HuH-7.5 (cell line): ENCODE measurements around the gene MAP7D2.

ENCODE experiments used
- DNase-seq: peaks from one replicate; pipeline ENCODE4 v3.0.0; 2011; ENCODE audit warnings: low spot score

The MAP7D2 gene

DNA sequence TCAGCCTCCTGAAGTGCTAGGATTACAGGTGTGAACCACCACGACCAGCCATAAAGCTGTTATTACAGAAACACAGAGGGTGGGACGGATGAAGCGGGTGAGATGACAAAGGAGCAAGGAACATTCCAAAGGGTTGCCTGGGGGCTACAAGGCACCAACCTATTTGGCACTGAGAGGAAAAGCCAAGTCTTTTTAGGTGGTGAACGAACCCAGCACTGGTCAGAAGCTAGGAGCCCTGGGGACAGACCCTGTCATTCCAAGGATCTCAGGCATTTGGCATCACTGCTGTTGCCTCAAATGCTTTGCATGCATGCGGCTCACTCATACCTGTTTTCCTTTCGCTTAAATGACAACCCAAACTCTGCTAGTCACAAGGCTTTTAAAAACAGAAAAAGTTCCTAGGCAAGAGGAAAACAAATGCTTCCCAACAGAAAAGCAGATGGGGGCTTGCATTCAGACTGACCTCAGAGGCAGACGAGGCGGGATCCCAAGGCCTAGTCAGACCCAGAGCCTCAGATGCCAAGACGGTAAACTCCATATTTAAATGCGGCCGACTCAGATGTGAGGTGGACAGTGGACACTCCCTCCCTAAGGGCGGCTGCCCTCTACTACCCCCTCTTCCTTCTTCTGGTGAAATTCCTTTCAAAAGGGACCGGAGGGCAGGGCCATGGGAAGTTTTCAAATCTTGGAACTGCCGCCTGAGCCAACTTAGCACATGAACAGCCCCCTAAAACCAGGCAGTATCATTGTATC is 4.5 kb downstream of the MAP7D2 start:
- no peak for DNase-seq

DNA sequence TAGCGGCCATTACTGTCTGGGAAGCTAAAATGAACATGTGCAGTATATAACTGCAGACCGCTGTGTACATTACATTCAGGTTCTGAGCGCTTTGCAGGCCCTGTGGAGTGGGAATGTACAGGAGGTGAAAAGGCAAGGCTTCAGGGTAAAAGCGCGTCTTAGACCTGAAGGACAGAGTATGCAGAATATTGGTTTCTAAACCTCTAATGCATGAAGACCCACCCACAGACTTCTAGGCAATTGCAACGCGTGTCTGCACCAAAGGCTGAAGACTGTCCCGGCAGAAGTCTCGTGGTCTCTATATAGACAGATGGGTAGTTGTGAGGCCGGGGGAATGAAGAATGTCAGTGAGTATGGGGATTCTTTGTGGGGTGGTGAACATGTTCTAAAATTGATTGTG is 5.4 kb downstream of the MAP7D2 start:
- DNase-seq: no peak

DNA sequence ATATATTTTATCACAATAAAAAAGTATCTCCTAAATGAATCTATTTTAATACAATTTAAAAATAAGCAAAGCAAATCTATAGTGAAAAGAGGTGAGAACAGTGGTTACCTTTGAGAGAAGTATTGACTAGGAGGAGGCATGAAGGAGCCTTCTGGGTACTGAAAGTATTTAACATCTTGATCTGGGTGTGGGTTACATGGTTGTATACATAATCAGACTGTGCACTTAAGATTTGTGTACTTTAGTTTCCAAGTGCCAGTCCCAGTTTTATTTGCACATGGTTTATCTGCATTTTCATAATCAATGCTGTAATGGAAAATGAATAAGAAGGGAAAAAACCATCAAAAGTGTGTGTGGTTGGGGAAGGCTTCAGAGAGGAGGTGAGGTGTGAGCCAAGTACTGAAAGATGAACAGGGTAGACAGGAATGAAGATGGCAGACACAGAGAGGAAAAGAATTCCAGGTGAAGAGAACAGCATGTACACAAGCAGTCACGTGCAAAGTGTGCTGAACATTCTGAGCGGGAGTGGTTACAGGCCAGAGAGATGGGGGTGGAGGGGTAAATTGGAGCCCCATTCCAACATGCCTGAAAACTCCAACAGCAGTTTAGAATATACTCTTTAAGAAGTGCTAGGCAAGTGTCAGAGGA is 14.6 kb downstream of the MAP7D2 start:
- no peak for DNase-seq

DNA sequence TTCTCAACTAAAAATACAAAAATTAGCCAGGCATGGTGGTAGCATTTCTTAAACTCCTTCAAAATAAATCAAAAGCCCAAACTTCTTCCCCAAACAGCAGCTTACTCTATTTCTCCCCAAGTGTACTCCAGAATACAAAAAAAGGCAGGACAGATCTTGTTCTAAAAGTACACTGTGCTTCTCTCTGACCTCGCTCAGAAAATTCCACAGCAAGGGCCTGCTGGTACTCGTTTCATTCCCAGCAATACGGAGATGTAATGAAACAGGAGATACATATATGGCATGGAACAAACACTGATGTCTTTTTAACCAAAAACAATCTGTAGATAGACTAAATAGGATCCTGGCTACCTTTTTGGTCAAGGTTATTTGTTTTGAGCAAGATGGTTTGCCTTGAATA is 25.2 kb downstream of the MAP7D2 start:
- DNase-seq: no peak

DNA sequence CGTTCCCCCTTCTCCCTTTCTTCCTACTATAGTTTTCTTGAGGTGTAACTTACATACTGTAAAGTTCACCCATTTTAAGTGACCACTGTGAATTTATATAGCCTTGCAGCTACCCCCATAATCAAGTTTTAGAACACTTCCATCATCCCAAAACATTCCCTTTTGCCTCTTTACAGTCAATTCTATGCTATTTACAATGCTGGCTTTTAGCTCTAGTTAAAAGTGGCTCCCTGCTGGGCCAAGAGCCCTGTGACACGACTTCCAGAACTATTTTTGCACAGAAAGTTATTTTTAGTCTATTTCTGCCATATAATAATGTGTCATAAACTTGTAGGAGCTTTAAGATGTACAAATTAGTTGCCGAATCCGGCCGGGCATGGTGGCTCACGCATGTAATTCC is 26.9 kb downstream of the MAP7D2 start:
- DNase-seq: no peak

DNA sequence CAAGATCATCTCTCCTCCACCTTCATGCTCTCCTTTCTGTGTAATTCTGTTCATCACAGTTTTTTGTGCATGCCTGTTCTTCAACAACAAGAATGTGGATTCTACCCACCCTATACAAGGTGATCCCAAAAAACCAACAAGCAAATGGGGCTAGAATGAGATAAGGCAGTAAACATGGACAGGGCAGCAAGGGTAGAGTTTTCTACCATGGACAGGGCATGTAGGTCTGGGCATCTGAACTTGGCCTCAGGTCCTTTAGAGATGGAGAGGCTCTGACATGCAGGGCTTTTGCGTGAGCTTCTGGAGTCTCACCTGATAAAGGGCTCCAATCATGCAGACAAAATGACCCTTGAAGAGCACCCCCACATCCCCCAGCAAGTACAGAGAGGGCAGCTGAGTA is 36.4 kb downstream of the MAP7D2 start:
- no peak for DNase-seq

DNA sequence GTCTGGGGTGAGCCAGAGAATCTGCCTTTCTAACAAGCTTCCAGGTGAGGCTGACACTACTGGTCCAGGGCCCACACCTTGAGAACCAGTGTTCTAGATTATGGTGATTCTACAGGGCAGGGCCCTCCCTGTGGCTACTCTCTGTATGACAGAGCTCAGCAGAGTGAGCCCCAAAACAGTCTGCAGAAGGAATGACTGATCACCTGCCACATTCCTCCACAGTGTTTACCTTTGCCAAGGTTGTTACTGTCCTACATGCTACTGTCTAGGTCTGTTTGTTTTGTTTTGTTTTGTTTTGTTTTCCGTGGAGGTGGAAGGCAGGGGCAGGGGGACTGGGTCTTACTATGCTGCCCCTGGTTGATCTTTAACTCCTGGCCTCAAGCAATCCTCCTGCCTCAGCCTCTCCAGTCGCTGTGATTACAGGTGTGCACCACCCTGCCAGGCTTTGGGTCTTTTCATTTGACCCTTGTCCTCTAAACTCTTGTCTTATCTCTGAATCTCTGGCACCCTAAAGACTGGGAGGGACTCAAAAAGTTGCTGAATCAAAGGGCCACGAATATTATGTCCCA is 45.1 kb downstream of the MAP7D2 start:
- no peak for DNase-seq

DNA sequence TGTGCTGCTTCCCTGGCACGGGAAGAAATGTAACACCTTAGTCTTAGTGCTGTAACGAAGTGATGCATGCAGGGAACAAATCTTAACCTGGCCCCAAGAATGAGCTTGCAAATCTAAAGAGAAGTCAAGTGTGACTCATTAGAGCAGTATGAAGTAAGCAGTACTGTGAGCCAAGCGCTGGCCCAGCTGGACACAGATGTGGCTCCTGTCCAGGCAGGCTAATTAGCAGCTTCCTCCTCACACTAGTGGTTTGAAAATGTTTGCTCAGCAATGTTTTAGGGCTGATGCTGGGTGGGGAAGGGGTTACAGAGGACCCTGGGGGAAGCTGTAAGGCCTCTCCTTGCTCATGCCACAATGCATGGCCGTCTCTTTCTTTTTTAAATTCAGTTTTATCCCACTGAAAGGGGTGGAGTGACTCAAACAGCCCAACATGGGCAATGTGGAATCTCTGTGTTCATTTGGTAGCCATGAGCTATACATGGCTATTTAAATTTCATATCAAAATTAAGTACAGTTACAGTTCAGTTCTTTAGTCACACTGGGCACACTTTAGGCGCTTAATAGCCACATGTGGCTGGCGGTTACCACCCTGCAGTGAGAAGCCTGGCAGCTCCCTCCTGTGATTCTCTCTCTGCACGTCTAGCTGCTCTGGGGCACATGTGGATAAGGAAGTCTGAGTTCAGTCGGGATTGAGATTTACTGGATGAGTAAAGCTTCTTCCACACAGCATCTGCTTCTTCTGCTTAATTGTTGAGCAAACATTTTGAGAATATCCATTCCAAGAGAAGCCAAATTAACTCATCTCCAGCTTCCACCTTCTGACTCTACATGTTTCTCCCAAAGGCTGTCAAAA is 48.8 kb downstream of the MAP7D2 start:
- DNase-seq: no peak

DNA sequence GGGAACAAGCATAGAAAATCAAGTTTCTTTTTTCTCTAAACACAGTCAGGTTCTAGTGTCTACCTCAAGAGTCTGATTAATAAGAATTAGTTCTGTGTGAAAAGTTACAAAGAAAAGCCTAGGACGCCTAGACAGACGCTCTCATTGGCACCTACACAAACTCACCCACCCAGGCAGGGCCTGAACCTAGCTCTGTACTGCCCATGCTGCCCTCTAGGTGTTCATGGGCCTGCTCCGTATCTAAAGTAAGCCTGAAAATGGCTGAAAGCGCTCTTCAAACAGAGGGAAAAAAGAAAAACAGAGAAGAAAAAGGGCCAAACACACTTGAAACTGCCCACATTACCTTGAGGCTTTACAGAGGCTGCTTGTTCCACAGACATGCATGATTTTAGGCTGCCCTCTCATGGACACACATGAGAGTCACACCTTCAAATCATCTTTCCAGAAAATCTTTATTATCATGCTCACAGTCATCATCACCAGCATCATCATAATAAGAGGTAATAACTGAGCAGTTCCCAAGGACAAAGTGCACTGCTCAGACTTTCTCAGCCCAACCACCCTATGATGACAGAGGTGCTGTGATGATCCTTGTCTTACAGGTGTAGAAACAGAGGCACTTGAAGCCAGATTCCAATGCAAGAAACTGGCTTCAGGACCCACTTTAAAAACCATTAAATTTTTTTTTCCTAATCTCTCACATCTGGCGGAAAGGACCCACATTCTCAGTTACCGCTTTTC is 49.6 kb downstream of the MAP7D2 start:
- DNase-seq: peak; percentile 33

DNA sequence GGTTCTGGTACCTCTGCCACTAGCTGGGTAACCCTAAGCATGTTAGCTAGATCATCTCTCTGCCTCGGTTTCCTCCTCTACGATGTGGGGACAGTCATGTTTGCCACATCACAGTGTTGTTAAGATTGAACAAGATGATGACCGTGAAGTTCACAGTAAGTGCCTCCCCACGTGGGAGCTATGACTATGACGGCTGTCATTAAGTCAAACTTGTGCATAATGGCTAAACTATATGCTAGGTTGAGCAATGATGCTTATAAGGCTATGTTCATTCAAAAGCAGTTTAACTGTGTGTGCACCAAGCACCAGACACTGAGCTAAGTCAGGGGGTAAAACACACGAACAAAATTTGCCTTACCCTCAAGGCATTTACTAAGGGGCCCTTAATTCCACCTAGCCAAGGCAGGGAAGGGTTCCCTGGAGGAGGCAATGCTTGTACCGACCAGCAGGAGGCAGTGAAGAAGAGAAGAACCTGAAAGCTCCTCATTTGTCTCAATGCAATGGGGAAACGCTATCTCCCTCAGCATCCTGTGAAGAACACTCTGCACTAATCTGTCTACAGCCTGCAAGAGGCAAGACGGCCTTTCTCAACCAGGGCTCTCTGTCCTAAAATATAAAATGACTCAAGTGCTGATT is 52.9 kb downstream of the MAP7D2 start:
- DNase-seq: no peak

DNA sequence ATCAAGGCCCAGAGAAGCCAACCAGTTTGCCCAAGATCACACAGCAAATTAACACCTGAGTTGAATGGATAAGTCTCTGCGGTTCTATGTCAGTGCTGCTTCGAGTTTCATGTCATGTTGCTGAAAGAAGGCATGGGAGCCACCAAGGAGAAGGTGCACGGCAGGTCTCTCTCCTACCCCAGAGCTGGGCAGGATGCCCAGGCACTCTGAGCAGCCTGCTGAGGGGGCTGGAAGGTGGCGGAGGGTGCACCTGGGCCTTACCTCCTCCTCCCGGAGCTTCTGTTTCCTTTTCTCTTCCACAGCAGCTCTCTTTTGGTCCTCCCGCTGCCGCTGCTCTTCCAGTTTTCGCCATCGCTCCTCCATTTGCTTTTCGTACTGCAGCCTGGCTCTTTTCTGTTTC is 53.6 kb downstream of the MAP7D2 start:
- no peak for DNase-seq

DNA sequence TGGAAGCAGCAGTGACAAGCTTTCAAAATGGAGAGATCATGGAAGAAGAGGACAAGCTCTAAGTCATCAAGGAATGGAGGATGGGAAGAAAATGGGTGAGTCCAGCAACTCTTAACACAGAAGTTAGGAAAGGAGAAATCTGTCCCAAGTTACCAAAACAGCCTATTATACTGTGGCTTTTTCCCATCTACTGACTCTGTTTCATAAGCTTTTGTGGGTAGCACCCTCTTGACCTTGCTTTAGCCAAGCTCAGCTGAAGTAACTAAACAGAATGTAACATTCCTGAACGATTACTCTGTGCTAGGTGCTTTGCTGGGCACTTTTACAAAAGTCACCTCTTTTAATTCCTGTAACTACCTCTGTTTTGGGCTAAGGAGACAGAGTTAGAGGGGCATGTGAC is 54.9 kb downstream of the MAP7D2 start:
- no peak for DNase-seq

DNA sequence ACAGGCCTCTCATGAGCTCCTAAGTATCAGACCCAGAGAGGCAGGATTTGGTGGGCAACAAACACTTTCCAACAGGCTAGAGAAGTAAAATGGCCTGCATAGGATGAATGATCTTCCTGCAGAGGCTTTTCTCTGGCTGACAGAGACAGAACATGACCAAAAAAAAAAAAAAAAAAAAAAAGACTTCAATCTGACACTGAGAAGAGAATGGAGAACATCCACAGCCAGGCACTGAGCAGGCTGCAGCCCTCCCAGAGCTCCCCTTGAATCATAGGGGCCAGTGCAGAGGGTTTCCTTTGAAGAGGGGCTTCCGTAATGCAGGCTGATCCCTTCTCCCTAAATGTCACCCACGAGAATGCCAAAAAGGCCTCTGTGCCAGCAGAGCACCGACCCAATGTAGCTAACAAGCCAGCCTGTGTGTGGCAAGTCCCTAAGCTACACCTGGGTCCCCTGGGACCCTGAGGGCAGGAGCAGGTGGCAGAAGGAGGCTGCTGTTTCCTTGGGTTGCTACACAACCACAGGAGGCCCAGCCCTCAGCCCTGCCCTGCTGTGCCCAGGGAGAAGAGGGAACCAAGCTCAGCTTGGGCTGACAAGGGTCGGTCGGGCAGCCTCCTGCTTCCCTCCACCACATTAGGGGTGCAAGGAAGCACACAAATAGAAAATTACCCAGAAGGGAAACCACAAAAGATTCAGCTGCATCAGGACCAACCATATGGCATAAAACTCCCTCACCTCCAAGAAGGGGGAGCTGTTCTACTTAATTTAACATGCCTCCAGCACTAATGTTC is 55.6 kb downstream of the MAP7D2 start:
- no peak for DNase-seq

DNA sequence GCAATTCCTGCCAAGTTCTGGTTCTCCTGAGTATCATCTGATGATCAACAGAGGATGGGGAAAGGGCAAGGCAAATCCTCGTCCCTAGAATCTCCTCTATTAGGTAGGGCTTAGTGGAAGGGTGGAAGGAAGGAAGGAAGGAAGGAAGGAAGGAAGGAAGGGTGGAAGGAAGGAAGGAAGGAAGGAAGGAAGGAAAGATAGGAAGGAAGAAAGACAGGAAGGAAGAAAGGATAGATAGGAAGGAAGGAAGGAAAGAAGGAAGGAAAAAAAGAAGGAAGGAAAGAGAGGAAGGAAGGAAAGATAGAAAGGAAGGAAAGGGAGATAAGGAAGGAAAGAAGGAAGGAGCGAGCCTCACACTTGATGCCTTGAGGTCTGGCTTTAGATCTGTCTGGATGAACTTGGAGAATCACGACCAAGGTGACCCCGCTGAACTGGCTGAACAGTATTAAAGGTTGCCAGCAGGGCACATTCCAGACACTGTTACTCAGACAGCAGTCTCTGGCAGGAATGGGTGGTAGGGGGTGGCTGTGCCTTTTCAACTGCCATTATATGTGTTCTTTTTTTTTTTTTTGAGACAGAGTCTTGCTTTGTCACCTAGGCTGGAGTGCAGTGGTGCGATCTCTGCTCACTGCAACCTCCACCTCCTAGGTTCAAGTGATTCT is 57.1 kb downstream of the MAP7D2 start:
- no peak for DNase-seq

DNA sequence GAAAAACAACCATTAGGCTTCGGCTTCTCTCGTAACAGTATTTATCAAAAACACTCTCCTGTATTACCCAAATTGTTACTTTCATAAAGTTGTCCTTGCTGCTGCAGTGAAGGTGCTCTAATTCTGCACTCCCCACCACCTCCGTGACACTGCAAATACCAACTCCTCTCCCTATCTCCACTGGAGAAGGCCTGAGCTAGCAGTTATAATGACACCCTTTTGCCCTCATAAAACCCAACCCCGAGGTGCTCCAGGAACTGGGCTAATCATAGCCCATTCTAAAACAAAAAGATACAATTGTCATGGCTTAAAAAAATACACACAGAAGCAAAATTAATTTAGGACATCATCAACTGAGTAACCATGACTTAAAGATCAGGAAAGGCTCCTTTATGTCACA is 59.2 kb downstream of the MAP7D2 start:
- no peak for DNase-seq

DNA sequence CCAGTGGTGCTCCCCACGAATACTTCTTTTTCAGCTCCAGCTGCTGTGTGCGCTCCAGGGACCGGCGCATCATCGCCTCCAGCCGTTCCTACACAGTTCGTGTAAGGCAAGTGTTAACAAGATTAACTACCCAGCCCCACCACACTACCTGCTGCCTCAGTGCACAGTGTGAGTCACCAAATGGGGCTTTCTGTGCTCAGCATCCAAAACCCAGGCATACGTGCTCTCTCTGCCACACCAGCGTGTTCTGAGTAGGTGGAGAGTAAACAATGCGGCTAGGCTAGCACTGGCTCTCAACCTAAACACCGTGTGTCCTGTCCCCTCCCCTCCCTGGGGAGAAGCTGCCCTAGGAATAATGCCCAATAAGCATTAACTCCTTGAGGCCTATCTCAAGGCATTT is 60.0 kb downstream of the MAP7D2 start:
- DNase-seq: no peak

DNA sequence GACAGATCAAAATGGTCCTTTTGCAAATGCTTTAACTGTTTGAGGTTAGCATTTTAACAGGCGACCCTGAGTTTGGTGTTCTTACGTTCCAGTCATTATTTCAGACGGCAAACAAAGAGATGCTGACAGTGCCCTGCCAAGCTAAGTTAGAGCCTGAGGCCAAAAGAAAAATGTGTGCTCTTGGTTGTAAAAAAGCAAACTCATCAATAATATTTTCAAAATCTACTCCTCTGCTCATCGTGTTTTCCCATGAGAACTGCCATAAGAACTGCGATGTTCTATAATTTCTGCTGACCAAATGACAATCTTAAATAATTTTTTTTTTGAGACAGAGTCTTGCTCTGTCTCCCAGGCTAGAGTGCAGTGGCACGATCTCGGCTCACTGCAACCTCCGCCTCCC is 63.2 kb downstream of the MAP7D2 start:
- DNase-seq: no peak

DNA sequence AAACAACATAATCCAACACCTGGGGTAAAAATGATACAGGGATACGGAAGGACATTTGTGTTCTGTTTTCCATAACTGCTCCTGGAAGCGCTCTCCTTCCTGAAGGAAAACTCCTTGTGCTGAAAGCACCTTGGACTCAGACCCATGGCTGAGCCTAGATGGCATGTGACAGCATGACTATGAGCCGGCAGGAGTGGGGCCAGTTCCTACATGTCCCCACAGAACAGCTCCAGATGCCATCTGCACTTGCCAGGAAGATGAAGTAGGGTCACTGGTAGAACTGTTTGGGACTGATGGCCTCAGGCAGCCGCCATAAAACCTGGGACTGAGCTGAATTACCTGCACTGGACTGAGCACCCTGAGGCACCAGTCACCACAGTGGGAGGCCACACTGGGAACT is 69.8 kb downstream of the MAP7D2 start:
- no peak for DNase-seq

DNA sequence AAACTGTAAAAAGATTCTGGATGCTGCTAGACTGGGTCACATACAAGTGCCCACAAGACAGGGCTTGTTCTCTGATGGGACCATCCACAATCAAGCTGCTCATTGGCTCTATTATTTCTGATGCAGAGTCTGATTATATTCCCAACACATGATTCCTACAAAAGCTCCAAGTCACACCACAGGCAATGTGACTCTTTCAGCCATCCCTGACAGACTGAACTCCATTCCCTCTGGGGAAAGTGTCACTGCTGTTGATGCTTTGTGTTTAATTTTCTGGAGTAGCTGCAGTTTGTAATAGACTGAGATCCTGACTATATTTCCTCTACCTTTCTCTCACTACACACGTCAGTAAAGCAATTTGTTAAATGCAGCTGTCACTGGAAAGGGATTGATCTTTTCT is 70.5 kb downstream of the MAP7D2 start:
- no peak for DNase-seq

DNA sequence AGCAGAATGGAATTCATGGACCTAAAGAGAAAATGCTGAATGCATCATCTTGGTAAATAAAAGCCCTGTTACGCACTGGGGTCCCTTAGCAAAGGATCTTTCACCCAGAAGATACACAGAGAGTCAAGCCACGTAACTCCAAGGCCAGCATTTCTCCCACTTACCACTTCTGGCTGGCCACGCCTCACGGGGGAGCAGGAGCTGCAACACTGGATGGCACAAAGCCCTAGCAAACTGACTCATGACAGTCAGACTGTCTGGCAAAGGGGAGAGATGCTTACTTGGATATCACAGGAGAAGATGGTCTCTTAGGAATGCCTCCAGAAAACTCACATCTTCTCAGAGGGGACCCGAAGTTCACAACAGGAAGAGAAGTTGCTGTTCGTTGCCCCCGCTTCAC is 74.5 kb downstream of the MAP7D2 start:
- no peak for DNase-seq
